Tibial nerve (tissue), 4 donors: Measurements from ENCODE around the gene INO80D. TPM values are rescaled to one million over a fixed set of nuclear protein-coding genes. Genes with fewer than 3 reads are reported as not detected.

Experiments used
- DNase-seq, 2 donors: peaks; one replicate each; pipeline ENCODE4 v3.0.0-alpha.2; 2019; ENCODE audit warnings: low spot score in 2 of 2
- H3K27ac ChIP-seq, 4 donors: fragments of 200-600 bp; sonication (generic) in 3 of 4; one replicate each; pipeline ENCODE4 v1.5.1; 2017 to 2019; ENCODE audit warnings: mild to moderate bottlenecking in 1 of 4
- H3K27me3 ChIP-seq, 2 donors: fragments of 200-600 bp; sonication (generic) in 1 of 2; one replicate each; pipeline versions ENCODE4 v1.5.1 to v1.6.0; 2017 to 2019
- H3K36me3 ChIP-seq, 3 donors: fragments of 200-600 bp; sonication (generic); one replicate each; pipeline ENCODE4 v1.5.1; 2018 to 2019
- H3K4me1 ChIP-seq, 4 donors: fragments of 200-600 bp; sonication (generic) in 3 of 4; one replicate each; pipeline ENCODE4 v1.5.1; 2017 to 2019
- H3K4me3 ChIP-seq, 4 donors: fragments of 200-600 bp; sonication (generic) in 3 of 4; one replicate each; pipeline ENCODE4 v1.5.1; 2017 to 2019; ENCODE audit warnings: mild to moderate bottlenecking in 1 of 4, moderate library complexity in 1 of 4
- H3K9me3 ChIP-seq, 4 donors: fragments of 200-600 bp; sonication (generic) in 3 of 4; one replicate each; pipeline ENCODE4 v1.5.1; 2017 to 2019
- POLR2A ChIP-seq, 2 donors: fragments of 450-650 bp; IDR thresholded peaks; one replicate each; pipeline ENCODE4 v1.6.1; 2017; ENCODE audit warnings: antibody characterized with exemption in 2 of 2, mild to moderate bottlenecking in 2 of 2, moderate library complexity in 2 of 2
- WGBS, 2 donors: methylation state at CpG; one replicate each; pipeline ENCODE4 v1.1.5; 2018; 5-methylcytosine and 5-hydroxymethylcytosine counted together
- small RNA-seq: library from RNA; depleted of rRNA; stranded (forward); fragments of <200 nt; gene quantifications from one replicate; pipeline ENCODE3, GENCODE V24; 2016
- total RNA-seq, 4 donors: library from RNA; depleted of rRNA; stranded (reverse); fragments of >200 nt; gene quantifications; one replicate each; pipeline ENCODE4 v1.1.0, GENCODE V29; 2016

Gene INO80D
- total RNA-seq, 4 donors from 2014 or later, result 16.9 to 24.3 (median 20.6) TPM

- TF ChIP-seq POLR2A (IDR thresholded peaks at IDR 0.05), result no peak
- 80 to 81% methylated on average over 7 of the region's 7 CpGs for WGBS, 2 donors
Observed at GRCh38 chr2:205946226-205946625, 139.7 kb downstream of the INO80D start.

More at GRCh38 chr2:205946226-205946625, 139.7 kb downstream of the INO80D start:
- Histone ChIP-seq H3K9me3 (peaks cover 0 to 1% (median 0%) of the 10 kb centered on the region in 4 donors), H3K27ac (no peak overlapping the region), H3K4me3 (no peak overlapping the region), H3K27me3 (no peaks in the 10 kb centered on the region), H3K36me3 (no peaks in the 10 kb centered on the region), H3K4me1 (peaks cover 0 to 21% (median 2%) of the 10 kb centered on the region in 4 donors)
- no peak for DNase-seq

Small RNA genes within 50 kb of the gene (small RNA-seq; reads per million reads assigned to genes)
- not detected for gene RF00006
- gene RF00019, result not detected

Other genes starting within 250 kb of the INO80D start
- 10 to 100 TPM; 37.8 to 68.6 (median 53.0) TPM for gene NDUFS1, start 73.3 kb upstream of the INO80D start, total RNA-seq
- gene EEF1B2, start 73.7 kb upstream of the INO80D start, total RNA-seq, result 100 to 1,000 TPM; 200 to 300 (median 258) TPM
- 10 to 100 TPM in 3 of 4 donors, 1 to 10 TPM in 1; 9.0 to 16.1 (median 13.0) TPM for gene ZDBF2, start 188.5 kb upstream of the INO80D start, total RNA-seq